ENCODE measurements around the gene BCKDK. TPM values are rescaled to one million over a fixed set of nuclear protein-coding genes. Genes with fewer than 3 reads are reported as not detected.

Gene BCKDK
- total RNA-seq, 2 experiments from 2014 or later = 4.3 to 5.8 TPM

DNA sequence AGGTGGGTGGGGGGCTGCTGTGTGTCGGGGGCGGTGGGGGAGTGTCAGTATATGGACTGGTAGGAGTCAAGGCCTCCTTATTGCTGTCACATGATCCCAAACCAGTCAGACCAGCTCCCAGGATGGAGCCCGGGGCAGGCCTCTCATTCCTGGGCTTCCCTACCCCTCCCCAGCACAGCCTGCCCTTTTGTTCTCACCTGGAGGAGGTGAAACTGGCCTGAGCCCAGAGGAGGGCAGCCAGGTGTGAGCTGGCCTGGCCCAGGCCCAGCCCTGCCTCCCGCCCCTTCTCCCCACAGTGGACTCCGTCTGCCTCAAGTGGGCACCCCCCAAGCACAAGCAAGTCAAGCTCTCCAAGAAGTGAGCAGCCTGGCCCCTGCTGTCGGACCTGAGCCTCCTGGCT is 22.7 kb downstream of the BCKDK start:
- no peak overlapping the region for H3K27ac Mint-ChIP-seq
- ATAC-seq (ENCODE audit: poor library complexity) (no peak), DNase-seq (no peak)
- no peaks in the 10 kb centered on the region for H3K9me3 Mint-ChIP-seq
- peaks cover 17% of the 10 kb centered on the region for H3K4me1 ChIP-seq (ENCODE audit: insufficient read depth, low read length)
- TF ChIP-seq, protein P1, sequence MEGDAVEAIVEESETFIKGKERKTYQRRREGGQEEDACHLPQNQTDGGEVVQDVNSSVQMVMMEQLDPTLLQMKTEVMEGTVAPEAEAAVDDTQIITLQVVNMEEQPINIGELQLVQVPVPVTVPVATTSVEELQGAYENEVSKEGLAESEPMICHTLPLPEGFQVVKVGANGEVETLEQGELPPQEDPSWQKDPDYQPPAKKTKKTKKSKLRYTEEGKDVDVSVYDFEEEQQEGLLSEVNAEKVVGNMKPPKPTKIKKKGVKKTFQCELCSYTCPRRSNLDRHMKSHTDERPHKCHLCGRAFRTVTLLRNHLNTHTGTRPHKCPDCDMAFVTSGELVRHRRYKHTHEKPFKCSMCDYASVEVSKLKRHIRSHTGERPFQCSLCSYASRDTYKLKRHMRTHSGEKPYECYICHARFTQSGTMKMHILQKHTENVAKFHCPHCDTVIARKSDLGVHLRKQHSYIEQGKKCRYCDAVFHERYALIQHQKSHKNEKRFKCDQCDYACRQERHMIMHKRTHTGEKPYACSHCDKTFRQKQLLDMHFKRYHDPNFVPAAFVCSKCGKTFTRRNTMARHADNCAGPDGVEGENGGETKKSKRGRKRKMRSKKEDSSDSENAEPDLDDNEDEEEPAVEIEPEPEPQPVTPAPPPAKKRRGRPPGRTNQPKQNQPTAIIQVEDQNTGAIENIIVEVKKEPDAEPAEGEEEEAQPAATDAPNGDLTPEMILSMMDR (IDR thresholded peaks at IDR 0.05) = no peak
- intact Hi-C loops (cut with DNase I, micrococcal nuclease) = no loop called here
- H3K4me1 Mint-ChIP-seq (ENCODE audit: low read depth) = peaks cover 4% of the 10 kb centered on the region
- H3K36me3 Mint-ChIP-seq (ENCODE audit: low read depth) = peaks cover 65% of the 10 kb centered on the region
- ChIA-PET POLR2A (interaction anchor here (1.5 kb wide), 1 partner anchor 11 kb away, joined by 7 read pairs; no protein-coding TSS in a partner anchor), CTCF (interaction anchor here (1.7 kb wide), 1 partner anchor 11 kb away, joined by 4 read pairs; no protein-coding TSS in a partner anchor)
- H3K36me3 ChIP-seq (ENCODE audit: insufficient read depth, low read length) = peaks cover 54% of the 10 kb centered on the region
- H3K27ac ChIP-seq (ENCODE audit: low read depth in 1 of 2, low read length in 2 of 2) = no peak overlapping the region
- no peaks in the 10 kb centered on the region for H3K9me3 ChIP-seq (ENCODE audit: control insufficient read depth in 1 of 2, insufficient read depth in 1 of 2, low read length in 2 of 2)
- H3K4me3 Mint-ChIP-seq = no peak overlapping the region
- no peaks in the 10 kb centered on the region for H3K27me3 ChIP-seq (ENCODE audit: control insufficient read depth in 1 of 2, insufficient read depth in 2 of 2, low read length in 2 of 2)
- H3K27me3 Mint-ChIP-seq = no peaks in the 10 kb centered on the region
- no peak overlapping the region for H3K4me3 ChIP-seq (ENCODE audit: low read length)

DNA sequence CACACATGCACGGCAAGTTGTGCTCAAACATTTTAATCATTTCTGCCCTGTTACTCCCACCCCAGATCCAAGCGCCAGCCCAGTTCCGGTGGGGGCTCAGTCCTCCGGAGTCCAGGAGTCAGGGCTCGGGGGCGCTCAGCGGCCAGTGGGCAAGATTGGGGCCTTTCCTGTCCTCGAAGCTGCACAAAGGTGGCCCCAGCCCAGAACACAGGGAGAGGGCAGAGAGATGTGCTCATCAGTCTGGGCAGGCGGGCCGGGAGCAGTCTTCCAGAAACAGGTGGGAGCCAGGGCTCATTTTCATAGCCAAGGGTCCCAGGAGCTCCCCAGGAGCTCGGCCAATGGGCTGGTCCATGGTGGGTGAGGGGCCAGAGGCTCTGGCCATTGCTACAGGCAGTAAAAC is 23.2 kb downstream of the BCKDK start:
- TF ChIP-seq, protein P1 (IDR thresholded peaks at IDR 0.05) = no peak
- CTCF ChIA-PET = no interaction called here
- H3K9me3 ChIP-seq (ENCODE audit: control insufficient read depth in 1 of 2, insufficient read depth in 1 of 2, low read length in 2 of 2) = no peaks in the 10 kb centered on the region
- ATAC-seq (ENCODE audit: poor library complexity) = no peak
- no peaks in the 10 kb centered on the region for H3K27me3 Mint-ChIP-seq
- H3K4me3 ChIP-seq (ENCODE audit: low read length) = no peak overlapping the region
- no peaks in the 10 kb centered on the region for H3K4me1 Mint-ChIP-seq (ENCODE audit: low read depth)
- POLR2A ChIA-PET = interaction anchor here (1.5 kb wide), 1 partner anchor 11 kb away, joined by 7 read pairs; no protein-coding TSS in a partner anchor
- H3K27me3 ChIP-seq (ENCODE audit: control insufficient read depth in 1 of 2, insufficient read depth in 2 of 2, low read length in 2 of 2) = no peaks in the 10 kb centered on the region
- H3K36me3 ChIP-seq (ENCODE audit: insufficient read depth, low read length) = peaks cover 54% of the 10 kb centered on the region
- DNase-seq = no peak
- peaks cover 17% of the 10 kb centered on the region for H3K4me1 ChIP-seq (ENCODE audit: insufficient read depth, low read length)
- no peak overlapping the region for H3K4me3 Mint-ChIP-seq
- H3K36me3 Mint-ChIP-seq (ENCODE audit: low read depth) = peaks cover 60% of the 10 kb centered on the region
- no peak overlapping the region for H3K27ac ChIP-seq (ENCODE audit: low read depth in 1 of 2, low read length in 2 of 2)
- no peak overlapping the region for H3K27ac Mint-ChIP-seq
- no peaks in the 10 kb centered on the region for H3K9me3 Mint-ChIP-seq
- intact Hi-C loops (cut with DNase I, micrococcal nuclease) = no loop called here

DNA sequence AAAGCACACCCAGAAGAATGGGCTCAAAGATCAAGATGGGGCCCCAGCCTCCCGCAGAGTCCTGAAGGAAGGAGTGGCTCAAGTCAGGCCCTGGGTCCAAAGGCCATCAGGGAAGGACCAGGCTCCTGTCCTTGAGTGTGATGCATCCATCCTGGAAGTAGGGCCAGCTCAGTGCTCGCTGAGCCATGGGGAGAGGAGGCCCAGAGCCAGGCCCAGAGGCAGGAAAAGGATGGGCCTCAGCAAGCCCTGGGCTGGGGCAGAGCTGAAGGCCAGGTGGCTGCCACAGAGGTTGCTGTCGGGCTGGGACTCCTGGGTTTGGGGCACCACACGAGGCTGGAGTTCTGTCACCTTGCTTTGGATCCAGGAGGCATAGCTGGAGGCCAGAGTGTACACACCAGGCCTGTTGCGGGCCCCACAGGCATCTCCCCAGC is 23.7 kb downstream of the BCKDK start:
- no peak overlapping the region for H3K27ac Mint-ChIP-seq
- no peaks in the 10 kb centered on the region for H3K4me1 Mint-ChIP-seq (ENCODE audit: low read depth)
- Histone ChIP-seq H3K27ac (ENCODE audit: low read depth in 1 of 2, low read length in 2 of 2) (no peak overlapping the region), H3K4me1 (ENCODE audit: insufficient read depth, low read length) (peaks cover 17% of the 10 kb centered on the region), H3K9me3 (ENCODE audit: control insufficient read depth in 1 of 2, insufficient read depth in 1 of 2, low read length in 2 of 2) (no peaks in the 10 kb centered on the region), H3K36me3 (ENCODE audit: insufficient read depth, low read length) (peaks cover 53% of the 10 kb centered on the region), H3K27me3 (ENCODE audit: control insufficient read depth in 1 of 2, insufficient read depth in 2 of 2, low read length in 2 of 2) (no peaks in the 10 kb centered on the region), H3K4me3 (ENCODE audit: low read length) (no peak overlapping the region)
- ChIA-PET POLR2A (interaction anchor here (1.5 kb wide), 1 partner anchor 10 kb away, joined by 7 read pairs; no protein-coding TSS in a partner anchor), CTCF (no interaction called here)
- ATAC-seq (ENCODE audit: poor library complexity) (no peak), DNase-seq (no peak)
- no peaks in the 10 kb centered on the region for H3K27me3 Mint-ChIP-seq
- TF ChIP-seq, protein P1 (IDR thresholded peaks at IDR 0.05) = no peak
- H3K9me3 Mint-ChIP-seq = no peaks in the 10 kb centered on the region
- intact Hi-C loops (cut with DNase I, micrococcal nuclease) = no loop called here
- peaks cover 57% of the 10 kb centered on the region for H3K36me3 Mint-ChIP-seq (ENCODE audit: low read depth)
- H3K4me3 Mint-ChIP-seq = no peak overlapping the region

Data from CD4-positive, alpha-beta T cell (primary cell).